Heart left ventricle (tissue), 13 donors: Measurements from ENCODE around the gene FBXL12.

Experiments
- CTCF ChIP-seq, 12 donors: fragments of 200-600 bp; sonication (generic) in 4 of 12; IDR thresholded peaks; one replicate each; pipeline versions ENCODE4 v1.5.0 to v1.8.0; 2018 to 2022; ENCODE audit warnings: antibody characterized with exemption in 12 of 12, mild to moderate bottlenecking in 5 of 12
- POLR2A ChIP-seq, 2 donors: fragments of 450-650 bp; IDR thresholded peaks; one replicate each; pipeline ENCODE4 v1.6.1; 2017; ENCODE audit warnings: antibody characterized with exemption in 2 of 2, mild to moderate bottlenecking in 2 of 2, moderate library complexity in 2 of 2
- donor health status: ischemic (EF 13 %, LVEDD 7.1; RV severe dilation, severe dysfunction).
- donor health status: DM: no; HTN: yes; CAD: no.
- donor health status: DM: no; HTN: no; CAD: no.
- donor health status: ischemic (EF 25% LVEDD 6.9; RV normal size, moderate dysfunction).
- donor health status: ischemic (EF 25% LVEDD 5.7; RV mildly dilated, moderate dysfunction).
- donor health status: ischemic (EF 35%, LVEDD 5.7; RV mildly dilated, moderate dysfunction).
- donor health status: nonischemic (EF 11% LVEDD 7.7; RV severe dilation, severe dysfunction).
- donor health status: DM: yes; HTN: yes; CAD: no.
- donor health status: PGD.
- donor health status: ischemic (EF 29% LVEDD 5.4; RV normal size, mild dysfunction).
- donor health status: nonischemic (EF 23%, LVEDD 6.1; RV moderate dilation, normal function).

DNA sequence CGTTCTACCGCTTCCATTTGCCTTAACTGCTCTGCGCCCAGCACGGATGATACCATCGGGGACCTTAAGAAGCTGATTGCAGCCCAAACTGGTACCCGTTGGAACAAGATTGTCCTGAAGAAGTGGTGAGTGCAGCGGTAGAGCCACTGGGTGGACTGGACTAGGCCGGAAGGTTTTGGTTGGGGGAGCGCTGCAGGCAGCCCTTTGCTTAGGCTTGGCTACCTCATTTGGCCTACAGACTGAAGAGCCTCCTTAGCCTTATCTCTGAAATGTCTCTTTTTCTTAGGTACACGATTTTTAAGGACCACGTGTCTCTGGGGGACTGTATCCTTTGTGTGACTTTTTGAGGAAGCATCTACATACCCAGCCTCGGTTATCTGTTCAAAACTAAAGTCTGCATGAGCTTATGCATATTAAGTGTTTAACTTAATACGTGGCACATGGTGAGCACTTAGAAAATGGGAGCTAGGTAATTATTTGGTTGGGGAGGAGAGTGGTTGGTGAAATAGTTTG lies 9.7 kb upstream of the FBXL12 start:
- no peak for TF ChIP-seq CTCF (IDR thresholded peaks at IDR 0.05)
- TF ChIP-seq POLR2A (IDR thresholded peaks at IDR 0.05), result no peak
